ENCODE data around the gene SERPINA6.
"Not testable (repeated sequence)": the region's sequence is repeated elsewhere in the genome, so short reads cannot be mapped to it uniquely, and the experiment has no call there.

The SERPINA6 gene, protein sequence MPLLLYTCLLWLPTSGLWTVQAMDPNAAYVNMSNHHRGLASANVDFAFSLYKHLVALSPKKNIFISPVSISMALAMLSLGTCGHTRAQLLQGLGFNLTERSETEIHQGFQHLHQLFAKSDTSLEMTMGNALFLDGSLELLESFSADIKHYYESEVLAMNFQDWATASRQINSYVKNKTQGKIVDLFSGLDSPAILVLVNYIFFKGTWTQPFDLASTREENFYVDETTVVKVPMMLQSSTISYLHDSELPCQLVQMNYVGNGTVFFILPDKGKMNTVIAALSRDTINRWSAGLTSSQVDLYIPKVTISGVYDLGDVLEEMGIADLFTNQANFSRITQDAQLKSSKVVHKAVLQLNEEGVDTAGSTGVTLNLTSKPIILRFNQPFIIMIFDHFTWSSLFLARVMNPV

DNA sequence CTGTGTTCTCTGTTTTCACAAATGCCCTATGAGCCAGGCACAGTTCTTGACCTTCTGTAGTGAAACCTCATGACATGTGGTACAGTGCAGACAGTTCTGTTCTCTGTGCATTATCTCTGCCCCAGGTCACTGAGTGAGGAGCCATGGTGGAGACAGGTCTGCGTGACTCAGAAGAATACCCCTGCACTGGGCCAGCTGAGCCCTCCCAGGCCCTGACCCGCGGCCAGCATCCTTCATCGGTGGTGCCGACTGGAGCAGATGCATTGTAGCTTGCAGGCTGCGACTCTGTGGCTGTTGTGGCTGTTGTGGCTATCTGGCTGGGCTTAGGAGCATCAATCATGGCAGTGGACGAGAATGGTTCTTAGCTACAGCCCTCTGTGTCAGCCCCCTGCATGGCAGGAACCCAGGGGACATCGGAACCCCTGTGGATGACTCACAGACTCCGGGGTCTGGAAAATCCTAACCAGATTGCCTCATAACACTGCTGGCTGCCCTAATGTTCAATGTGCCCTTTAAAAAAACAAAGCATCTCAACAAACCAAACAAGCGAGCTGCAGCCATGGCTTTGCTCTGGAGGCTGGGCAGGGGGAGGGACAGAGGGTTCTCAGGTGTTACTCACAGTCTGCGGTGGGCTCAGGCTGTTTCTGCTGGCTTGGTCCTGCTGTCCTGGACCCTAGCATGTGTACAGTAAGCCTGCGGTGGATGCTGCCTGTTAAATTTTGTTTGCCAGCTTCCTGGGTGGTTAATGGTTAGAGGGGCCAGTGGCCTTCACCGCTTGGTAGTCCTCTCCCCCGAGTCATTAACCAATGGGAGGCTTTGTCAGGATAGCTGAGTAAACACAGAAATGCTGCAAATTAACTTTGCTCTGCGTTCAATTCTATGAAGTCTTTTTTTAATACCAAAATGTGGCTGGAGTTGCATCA lies at the start of gene SERPINA6:
TSS of gene SERPINA6 (minus strand) at position 689 of the 923 bp plus-strand sequence. CDS start 8,688 bp downstream, outside the sequence.
- H3K4me3 ChIP-seq (ENCODE audit: low read depth, low read length): no peak within 1 kb of the TSS
- H3K27me3 ChIP-seq (ENCODE audit: control insufficient read depth, insufficient read depth, low read length): no peaks in the 10 kb centered on the region
- H3K9ac ChIP-seq (ENCODE audit: low read depth, low read length): no peak within 1 kb of the TSS
- H3K36me3 ChIP-seq (ENCODE audit: control insufficient read depth, insufficient read depth, low read length): no peaks in the 10 kb centered on the region
- H3K9me3 ChIP-seq (ENCODE audit: control insufficient read depth, insufficient read depth, low read length): no peaks in the 10 kb centered on the region
- no peaks in the 10 kb centered on the region for H3K4me1 ChIP-seq (ENCODE audit: control insufficient read depth, insufficient read depth, low read length)

DNA sequence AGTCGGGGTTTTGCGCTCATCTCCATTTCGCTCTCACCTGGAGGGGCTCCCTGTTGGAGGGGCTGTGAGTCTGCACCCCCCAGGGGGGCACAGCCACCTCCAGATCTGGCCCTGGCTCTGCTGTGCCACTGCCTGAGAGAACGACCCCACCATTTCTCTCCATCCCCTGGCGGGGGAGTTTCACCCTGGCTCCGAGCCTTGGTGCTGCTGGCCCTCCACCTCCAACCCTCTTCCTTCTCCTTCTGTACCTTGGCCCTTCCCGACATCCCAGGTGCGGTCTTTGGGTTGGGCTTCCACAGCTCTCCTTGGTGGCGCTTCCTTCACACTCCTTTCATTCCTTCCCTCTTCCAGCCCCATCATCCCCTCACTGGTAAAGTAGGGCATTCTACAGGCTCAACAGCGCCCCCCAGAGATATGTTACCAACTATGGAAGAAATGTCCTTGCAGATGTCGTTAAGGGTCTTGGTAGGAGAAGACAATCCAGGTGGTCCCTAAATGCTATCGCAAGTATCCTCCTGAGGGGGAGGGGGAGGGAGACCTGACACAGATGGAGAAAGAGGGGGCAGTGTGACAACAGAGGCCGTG lies 49.0 kb upstream of the SERPINA6 start:
- H3K27me3 ChIP-seq (ENCODE audit: control insufficient read depth, insufficient read depth, low read length): no peaks in the 10 kb centered on the region
- H3K9me3 ChIP-seq (ENCODE audit: control insufficient read depth, insufficient read depth, low read length): no peaks in the 10 kb centered on the region
- no peaks in the 10 kb centered on the region for H3K4me1 ChIP-seq (ENCODE audit: control insufficient read depth, insufficient read depth, low read length)
- H3K9ac ChIP-seq (ENCODE audit: low read depth, low read length): no peak overlapping the region
- H3K4me3 ChIP-seq (ENCODE audit: low read depth, low read length): no peak overlapping the region
- H3K36me3 ChIP-seq (ENCODE audit: control insufficient read depth, insufficient read depth, low read length): no peaks in the 10 kb centered on the region

DNA sequence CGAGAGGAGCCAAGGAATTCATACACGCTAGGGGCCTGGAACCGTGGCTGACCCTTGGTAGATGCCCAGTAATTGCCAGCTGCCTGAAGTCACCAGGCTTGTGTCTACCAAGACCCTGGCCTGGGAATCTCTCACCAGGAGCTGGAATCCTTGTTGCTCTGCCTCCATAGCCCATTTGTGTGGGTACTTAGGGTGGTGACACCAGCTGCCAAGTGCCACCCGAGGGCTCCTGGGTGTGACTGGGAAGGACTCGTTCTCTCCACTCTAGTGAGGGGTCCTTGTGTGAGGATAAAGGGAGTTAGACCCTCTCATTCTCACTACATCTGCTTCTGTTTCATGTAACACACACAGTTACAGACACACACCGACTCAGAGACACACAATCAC lies 47.4 kb upstream of the SERPINA6 start:
- Histone ChIP-seq H3K36me3 (ENCODE audit: control insufficient read depth, insufficient read depth, low read length) (no peaks in the 10 kb centered on the region), H3K4me1 (ENCODE audit: control insufficient read depth, insufficient read depth, low read length) (no peaks in the 10 kb centered on the region), H3K4me3 (ENCODE audit: low read depth, low read length) (no peak overlapping the region), H3K9ac (ENCODE audit: low read depth, low read length) (no peak overlapping the region), H3K9me3 (ENCODE audit: control insufficient read depth, insufficient read depth, low read length) (no peaks in the 10 kb centered on the region), H3K27me3 (ENCODE audit: control insufficient read depth, insufficient read depth, low read length) (no peaks in the 10 kb centered on the region)

DNA sequence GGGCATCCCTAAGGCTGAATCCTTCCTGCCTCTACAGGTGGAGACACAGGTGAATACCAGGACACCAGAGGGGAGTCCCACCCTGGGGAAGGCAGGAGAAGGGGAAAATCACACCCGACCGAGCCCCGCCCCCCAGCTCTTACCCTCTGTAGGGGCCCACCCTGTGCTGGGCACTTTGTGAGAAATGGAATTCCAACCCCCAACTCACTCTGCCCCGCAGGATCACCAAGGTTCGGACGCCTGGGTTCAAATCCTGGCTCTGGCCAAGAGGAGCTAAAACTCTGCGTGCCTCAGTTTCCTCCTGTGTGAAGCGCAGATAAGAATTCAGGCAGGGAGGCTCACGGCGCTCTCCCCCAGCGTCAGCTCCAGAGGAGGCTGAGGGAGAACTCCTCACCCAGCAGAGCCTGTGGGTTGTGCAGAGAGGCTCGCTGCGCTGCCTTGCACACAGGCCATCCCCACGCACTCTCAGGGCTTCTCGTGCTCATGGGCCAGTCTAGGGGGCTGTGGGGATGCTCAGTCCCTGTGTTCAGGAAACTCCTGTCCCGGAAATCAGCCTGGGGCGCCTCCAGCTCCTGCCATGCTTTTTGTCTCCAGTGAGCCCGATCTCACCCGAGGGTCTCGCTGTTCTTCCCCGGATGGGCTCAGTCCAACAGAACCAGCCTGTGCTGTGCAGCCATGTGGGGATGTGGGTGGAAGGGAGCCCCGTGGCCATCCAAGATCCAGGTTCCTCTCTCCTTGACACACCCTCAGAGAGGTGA lies 46.8 kb upstream of the SERPINA6 start:
- H3K9ac ChIP-seq (ENCODE audit: low read depth, low read length); H3K4me3 ChIP-seq (ENCODE audit: low read depth, low read length): not testable (repeated sequence)

DNA sequence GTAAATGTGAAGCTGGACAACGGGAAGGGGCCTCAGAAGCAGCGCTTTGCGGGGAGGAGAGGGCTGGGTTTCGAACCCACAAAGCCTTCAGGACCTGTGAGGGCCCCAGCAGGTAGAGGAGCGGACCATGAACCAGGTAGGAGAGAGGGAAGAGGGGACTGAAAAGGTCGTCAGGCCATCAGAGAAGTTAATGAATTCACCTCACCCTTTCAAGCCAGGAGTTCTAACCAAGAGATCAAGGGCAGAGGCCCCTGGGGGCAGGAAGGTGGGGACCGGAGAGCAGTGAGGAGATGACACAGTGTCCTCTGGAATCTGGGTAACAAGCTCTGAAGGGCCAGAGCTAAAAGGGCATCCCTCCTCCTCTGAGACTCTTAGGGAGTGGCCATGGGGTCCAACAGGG lies 45.8 kb upstream of the SERPINA6 start:
- H3K36me3 ChIP-seq (ENCODE audit: control insufficient read depth, insufficient read depth, low read length): no peaks in the 10 kb centered on the region
- no peaks in the 10 kb centered on the region for H3K9me3 ChIP-seq (ENCODE audit: control insufficient read depth, insufficient read depth, low read length)
- H3K9ac ChIP-seq (ENCODE audit: low read depth, low read length): no peak overlapping the region
- no peaks in the 10 kb centered on the region for H3K4me1 ChIP-seq (ENCODE audit: control insufficient read depth, insufficient read depth, low read length)
- no peak overlapping the region for H3K4me3 ChIP-seq (ENCODE audit: low read depth, low read length)
- no peaks in the 10 kb centered on the region for H3K27me3 ChIP-seq (ENCODE audit: control insufficient read depth, insufficient read depth, low read length)

More for the DNA sequence above, 46.8 kb upstream of the SERPINA6 start:
- not testable (repeated sequence) for H3K4me1 ChIP-seq (ENCODE audit: control insufficient read depth, insufficient read depth, low read length); H3K9me3 ChIP-seq (ENCODE audit: control insufficient read depth, insufficient read depth, low read length); H3K36me3 ChIP-seq (ENCODE audit: control insufficient read depth, insufficient read depth, low read length); H3K27me3 ChIP-seq (ENCODE audit: control insufficient read depth, insufficient read depth, low read length)

DNA sequence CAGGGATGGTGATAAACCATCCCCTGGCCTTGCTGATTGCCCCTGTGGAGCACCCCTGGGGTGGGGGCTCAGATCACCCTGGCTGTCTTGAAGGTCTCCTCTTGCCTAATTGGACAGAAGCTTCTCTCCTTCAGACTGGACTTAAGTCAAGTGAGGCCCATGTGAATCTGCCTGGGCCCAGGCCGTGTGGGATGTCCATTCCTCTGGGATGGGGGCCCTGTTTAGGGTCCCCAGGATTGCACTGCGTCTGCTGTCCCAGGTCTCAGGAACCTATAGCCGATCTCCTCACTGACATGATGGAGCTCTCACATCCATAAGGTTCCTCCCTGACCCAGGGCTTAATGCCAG lies 45.1 kb upstream of the SERPINA6 start:
- Histone ChIP-seq H3K9me3 (ENCODE audit: control insufficient read depth, insufficient read depth, low read length) (no peaks in the 10 kb centered on the region), H3K36me3 (ENCODE audit: control insufficient read depth, insufficient read depth, low read length) (no peaks in the 10 kb centered on the region), H3K9ac (ENCODE audit: low read depth, low read length) (no peak overlapping the region), H3K4me3 (ENCODE audit: low read depth, low read length) (no peak overlapping the region), H3K4me1 (ENCODE audit: control insufficient read depth, insufficient read depth, low read length) (no peaks in the 10 kb centered on the region), H3K27me3 (ENCODE audit: control insufficient read depth, insufficient read depth, low read length) (no peaks in the 10 kb centered on the region)

DNA sequence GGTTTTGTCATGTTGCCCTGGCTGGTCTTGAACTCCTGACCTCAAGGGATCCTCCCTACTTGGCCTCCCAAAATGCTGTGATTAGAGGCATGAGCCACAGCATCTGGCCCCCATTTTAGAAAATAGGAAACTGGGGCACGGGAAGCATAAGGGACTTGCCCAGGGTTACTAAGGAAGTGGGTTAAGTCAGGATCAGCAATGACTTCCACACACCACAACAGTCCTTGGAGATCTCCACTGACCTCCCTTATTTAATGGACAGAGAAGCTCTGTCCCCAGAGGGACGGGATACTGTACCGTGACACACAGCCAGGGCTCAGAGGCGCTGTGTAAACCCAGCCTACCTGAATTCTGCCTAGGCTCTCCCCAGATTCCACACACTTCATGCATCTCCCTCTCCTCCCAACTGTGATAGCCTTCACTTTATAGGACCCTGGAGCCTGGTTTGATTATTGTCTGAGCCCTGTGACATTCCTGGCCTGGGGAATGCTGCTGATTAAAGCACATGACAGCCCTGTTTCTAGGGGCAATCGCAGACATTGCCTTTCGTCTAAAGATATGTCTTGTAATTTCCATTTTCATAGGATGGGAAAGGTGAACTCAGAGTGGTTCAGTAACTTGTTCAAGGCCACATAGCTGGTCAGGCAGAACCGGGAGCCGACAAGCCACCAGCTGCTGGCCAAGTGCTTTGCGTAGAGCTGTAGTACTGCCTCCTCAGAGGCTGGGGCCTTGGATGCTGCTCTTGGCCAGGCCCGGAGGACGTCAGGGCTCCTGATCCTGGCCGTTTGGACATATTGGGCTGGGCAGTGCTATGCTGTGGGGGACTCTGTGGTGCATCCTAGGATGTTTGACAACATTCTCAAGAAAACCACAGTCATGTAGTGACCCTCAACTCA lies 44.5 kb upstream of the SERPINA6 start:
- no peaks in the 10 kb centered on the region for H3K9me3 ChIP-seq (ENCODE audit: control insufficient read depth, insufficient read depth, low read length)
- H3K4me1 ChIP-seq (ENCODE audit: control insufficient read depth, insufficient read depth, low read length): no peaks in the 10 kb centered on the region
- H3K27me3 ChIP-seq (ENCODE audit: control insufficient read depth, insufficient read depth, low read length): no peaks in the 10 kb centered on the region
- no peak overlapping the region for H3K4me3 ChIP-seq (ENCODE audit: low read depth, low read length)
- H3K9ac ChIP-seq (ENCODE audit: low read depth, low read length): no peak overlapping the region
- no peaks in the 10 kb centered on the region for H3K36me3 ChIP-seq (ENCODE audit: control insufficient read depth, insufficient read depth, low read length)

DNA sequence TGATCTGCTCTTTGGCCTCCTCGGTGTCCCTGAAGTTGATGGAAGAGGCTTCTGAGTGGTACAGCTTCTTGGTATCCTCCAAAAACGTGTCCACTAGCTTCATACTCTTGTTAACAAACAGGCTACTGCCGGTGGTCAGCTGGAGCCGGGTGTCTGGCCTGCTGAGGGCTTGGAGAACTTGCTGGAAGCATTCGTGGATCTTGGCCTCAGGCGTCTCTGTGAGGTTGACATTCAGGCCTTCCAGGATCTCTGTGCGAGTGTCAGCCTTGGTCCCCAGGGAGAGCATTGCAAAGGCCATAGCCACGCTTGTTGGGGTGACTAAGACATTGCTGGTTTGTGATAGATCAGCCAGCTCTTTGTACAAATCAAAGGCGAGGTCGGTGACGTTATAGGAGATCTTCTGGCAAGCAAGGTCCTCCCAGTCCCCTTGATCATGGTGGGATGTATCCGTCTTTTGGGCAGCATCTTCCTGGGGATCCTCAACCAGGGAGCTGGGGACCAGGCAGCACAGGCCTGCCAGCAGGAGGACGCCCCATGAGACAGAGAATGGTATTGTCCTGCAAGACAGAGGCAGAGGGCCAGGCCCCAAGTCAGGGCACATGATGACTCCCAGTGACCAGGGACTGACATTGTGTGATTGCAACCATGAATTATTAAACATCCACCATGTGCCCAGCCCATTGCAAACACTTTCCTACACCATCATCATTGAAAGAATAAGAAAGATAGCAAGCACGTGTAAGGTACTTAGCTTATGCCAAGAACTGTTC lies 43.2 kb upstream of the SERPINA6 start, which contains the start of gene SERPINA2:
TSS of gene SERPINA2 (minus strand) at position 553 of the 770 bp plus-strand sequence.
- Histone ChIP-seq H3K4me1 (ENCODE audit: control insufficient read depth, insufficient read depth, low read length) (no peaks in the 10 kb centered on the region), H3K27me3 (ENCODE audit: control insufficient read depth, insufficient read depth, low read length) (no peaks in the 10 kb centered on the region), H3K9me3 (ENCODE audit: control insufficient read depth, insufficient read depth, low read length) (no peaks in the 10 kb centered on the region), H3K36me3 (ENCODE audit: control insufficient read depth, insufficient read depth, low read length) (no peaks in the 10 kb centered on the region), H3K4me3 (ENCODE audit: low read depth, low read length) (no peak within 1 kb of the TSS), H3K9ac (ENCODE audit: low read depth, low read length) (no peak within 1 kb of the TSS)

DNA sequence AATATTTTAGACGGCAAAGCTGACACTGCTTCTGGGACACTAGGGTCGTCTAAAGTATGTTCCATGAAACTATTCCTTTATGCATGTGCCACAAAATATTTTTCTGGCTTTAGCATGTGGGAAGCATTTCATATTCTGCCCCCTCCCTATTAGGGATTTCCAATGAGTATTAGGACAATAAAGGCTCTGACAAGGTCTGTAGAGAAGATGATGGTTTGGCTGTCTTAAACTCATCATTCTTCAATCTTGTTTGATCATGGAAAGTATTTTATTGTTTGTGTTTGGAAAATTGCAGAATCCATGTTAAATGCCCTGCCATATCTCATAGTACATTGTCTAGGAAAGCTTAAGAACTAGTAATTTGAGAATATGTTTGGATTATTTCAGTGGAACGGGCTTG lies 42.5 kb upstream of the SERPINA6 start:
- Histone ChIP-seq H3K36me3 (ENCODE audit: control insufficient read depth, insufficient read depth, low read length) (no peaks in the 10 kb centered on the region), H3K4me3 (ENCODE audit: low read depth, low read length) (no peak overlapping the region), H3K9ac (ENCODE audit: low read depth, low read length) (no peak overlapping the region), H3K9me3 (ENCODE audit: control insufficient read depth, insufficient read depth, low read length) (no peaks in the 10 kb centered on the region), H3K27me3 (ENCODE audit: control insufficient read depth, insufficient read depth, low read length) (no peaks in the 10 kb centered on the region), H3K4me1 (ENCODE audit: control insufficient read depth, insufficient read depth, low read length) (no peaks in the 10 kb centered on the region)

DNA sequence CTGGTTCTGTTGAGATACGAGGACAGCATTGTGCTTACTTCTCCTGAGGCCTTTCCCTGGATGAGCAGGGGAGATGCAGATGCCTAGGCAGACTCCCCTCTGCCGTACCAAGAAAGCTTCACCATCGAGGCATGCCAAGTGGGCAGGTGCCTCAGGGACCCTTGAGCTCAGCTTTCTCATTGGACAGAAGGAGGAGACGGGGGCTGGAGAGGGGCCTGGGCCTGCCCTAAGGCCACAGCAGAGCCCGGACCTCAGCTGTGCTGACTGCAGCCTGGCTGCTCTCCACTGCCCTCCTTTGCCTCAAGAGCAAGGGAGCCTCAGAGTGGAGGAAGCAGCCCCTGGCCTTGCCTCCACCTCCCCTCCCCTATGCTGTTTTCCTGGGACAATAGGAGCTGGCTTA lies 41.8 kb upstream of the SERPINA6 start:
- no peaks in the 10 kb centered on the region for H3K27me3 ChIP-seq (ENCODE audit: control insufficient read depth, insufficient read depth, low read length)
- H3K9ac ChIP-seq (ENCODE audit: low read depth, low read length): no peak overlapping the region
- no peaks in the 10 kb centered on the region for H3K9me3 ChIP-seq (ENCODE audit: control insufficient read depth, insufficient read depth, low read length)
- H3K4me3 ChIP-seq (ENCODE audit: low read depth, low read length): no peak overlapping the region
- no peaks in the 10 kb centered on the region for H3K36me3 ChIP-seq (ENCODE audit: control insufficient read depth, insufficient read depth, low read length)
- no peaks in the 10 kb centered on the region for H3K4me1 ChIP-seq (ENCODE audit: control insufficient read depth, insufficient read depth, low read length)

Data from iPS-15b (cell line).